ENCODE data around the gene ZDHHC8. TPM values are rescaled to one million over a fixed set of nuclear protein-coding genes. Genes with fewer than 3 reads are reported as not detected.

Gene ZDHHC8
- total RNA-seq, 1 experiment from 2014 or later: 7.8 TPM

DNA sequence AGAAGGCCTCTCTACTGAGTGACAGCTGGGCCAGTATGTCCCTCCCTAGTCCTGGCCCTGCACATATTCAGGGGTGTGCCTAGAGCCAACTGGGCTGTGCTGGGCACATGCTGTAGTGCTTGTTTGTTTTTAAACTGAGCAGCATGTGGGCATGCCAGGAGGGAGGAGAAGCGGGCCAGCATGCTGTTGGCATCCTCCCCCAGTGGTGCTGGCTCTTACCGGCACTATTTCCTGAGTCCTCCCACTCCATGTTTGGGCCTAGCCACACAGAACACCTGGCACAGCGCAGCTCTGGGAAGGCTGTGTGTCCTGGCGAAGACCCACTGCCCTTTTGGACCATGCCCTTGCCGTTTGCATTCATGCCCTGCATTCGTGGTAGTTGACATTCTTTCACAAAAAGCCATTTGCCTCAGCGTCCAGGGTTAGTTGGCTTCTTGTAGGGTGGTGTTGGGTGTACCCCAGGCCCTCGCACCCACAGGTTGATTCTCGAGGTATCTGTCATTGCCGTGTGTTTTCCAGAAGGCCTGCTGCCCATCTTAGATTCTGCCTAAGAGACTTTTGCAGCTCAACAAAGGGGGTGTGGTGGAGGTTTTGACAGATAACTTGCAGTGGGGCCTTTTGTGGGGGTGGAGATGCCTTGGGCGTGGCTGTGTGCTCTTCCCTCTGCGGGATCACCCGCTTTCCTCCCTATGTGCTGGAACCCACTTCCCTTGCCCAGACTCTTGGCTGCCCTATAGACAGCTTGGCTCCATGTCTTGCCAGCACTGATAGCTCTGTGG lies 38.0 kb upstream of the ZDHHC8 start:
- in situ Hi-C loops (cut with HindIII; ENCODE audit: low pct_unique_long_range_greater_than_20kb, low sequenced_read_pairs): no loop called here
- DNase-seq (ENCODE audit: low read depth, low spot score): no peak

DNA sequence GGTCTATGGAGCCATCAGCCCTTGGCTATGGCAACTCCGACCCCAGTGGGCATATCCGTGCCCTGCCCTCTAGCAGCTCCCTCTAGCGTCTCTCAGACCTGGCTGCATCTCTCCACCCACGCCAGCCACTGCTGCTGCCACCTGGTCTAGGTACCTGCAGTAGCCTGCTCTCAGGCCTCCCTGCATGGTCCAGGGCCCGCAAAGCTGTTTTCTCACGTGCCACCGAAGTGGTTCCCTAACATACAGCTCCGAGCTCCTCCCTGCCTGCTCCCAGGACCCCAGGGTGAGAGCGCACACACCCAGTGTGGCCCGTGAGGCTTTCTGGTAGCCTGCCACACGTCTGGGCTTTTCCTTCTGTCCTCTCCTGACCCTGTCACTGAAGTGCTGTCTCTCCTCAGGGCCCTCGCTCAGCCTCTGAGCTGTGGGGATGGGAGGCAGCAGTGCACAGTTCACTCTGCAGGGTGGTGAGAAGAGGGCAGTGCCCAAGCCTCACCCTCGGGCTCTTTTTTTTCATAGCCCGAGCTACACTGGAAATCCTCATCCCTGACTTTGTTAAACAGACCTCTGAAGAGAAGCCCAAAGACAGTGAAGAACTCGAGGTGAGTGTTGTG lies 37.3 kb upstream of the ZDHHC8 start:
- in situ Hi-C loops (cut with HindIII; ENCODE audit: low pct_unique_long_range_greater_than_20kb, low sequenced_read_pairs): no loop called here
- no peak for DNase-seq (ENCODE audit: low read depth, low spot score)

DNA sequence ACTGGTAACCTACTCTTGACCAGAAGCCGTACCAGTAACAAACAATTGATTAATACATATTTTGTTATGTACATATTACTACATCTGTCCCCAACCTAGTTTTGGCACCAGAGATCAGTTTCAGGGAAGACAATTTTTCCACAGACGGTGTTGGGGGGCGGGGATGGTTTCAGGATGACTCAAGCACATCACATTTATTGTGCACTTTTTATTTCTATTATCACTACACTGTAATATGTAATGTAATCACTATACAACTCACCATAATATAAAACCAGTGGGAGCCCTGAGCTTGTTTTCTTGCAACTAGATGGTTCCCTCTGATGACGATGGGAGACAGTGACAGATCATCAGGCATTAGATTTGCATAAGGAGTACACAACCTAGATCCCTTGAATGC lies 36.1 kb upstream of the ZDHHC8 start:
- in situ Hi-C loops (cut with HindIII; ENCODE audit: low pct_unique_long_range_greater_than_20kb, low sequenced_read_pairs): no loop called here
- DNase-seq (ENCODE audit: low read depth, low spot score): no peak

DNA sequence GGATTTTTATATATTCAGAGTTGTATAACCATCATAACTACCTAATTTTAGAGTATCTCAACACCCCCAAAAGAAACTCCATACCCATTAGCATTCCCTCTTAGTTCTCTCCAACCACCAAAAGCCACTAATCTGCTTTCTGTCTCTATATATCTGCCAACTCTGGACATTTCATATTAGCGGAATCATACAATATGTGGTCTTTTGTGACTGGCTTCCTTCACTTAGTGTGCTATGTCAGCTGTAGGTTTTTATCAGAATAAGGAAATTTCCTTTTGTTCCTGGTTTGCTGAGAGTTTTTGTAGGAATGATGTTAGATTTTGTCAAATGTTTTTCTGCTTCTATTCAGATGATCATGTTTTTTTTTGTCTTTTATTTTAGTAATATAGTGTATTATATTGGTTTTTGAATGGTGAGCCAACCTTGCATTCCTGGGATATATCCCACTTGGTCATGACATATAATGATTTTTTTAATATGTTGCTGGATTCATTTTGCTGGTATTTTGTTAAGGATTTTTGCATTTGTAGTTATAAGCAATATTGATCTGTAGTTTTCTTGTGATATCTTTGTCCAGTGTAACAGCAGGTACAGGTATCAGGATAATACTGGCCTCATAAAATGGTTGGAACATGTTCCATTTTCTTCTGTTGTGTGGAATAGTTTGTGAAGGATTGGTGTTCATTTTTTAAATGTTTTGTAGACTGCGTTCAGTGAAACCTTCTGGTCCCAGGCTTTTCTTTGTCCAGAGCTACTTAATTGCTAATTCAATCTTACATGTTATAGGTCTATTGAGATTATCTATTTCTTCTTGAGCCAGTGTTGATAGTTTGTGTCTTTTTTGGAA lies 34.8 kb upstream of the ZDHHC8 start:
- in situ Hi-C loops (cut with HindIII; ENCODE audit: low pct_unique_long_range_greater_than_20kb, low sequenced_read_pairs): no loop called here

DNA sequence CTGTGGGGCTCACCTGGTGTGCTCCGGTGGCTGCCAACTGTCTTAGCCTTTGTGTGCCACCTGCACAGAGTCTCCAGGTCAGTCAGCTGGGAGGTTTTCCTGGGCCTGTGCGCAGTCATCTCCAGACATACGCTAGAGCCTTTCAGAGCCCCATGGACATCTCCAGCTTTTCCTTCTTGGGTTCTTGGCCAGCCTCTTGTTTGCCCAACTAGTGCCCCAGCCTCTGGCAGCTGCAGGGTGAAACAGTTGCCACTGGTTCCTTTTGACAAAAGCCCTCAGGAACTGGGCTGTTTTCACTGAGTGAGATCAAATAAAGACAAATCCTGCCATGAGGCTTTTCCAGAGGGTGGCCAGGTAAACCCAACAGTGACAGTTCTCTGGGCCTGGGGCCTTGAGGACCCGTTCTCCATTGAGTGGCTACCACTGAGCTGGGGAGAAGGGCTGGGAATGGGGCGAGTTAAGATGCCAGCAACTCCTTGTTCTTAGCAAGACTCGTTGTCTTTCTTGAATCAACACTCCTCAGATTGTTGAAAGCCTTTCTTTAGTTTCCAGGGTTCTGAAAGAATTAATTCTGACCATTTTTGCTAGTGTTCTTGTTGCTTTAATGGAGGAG lies 32.4 kb upstream of the ZDHHC8 start:
- in situ Hi-C loops (cut with HindIII; ENCODE audit: low pct_unique_long_range_greater_than_20kb, low sequenced_read_pairs): no loop called here
- no peak for DNase-seq (ENCODE audit: low read depth, low spot score)

More for the DNA sequence above, 34.8 kb upstream of the ZDHHC8 start:
- no peak for DNase-seq (ENCODE audit: low read depth, low spot score)

DNA sequence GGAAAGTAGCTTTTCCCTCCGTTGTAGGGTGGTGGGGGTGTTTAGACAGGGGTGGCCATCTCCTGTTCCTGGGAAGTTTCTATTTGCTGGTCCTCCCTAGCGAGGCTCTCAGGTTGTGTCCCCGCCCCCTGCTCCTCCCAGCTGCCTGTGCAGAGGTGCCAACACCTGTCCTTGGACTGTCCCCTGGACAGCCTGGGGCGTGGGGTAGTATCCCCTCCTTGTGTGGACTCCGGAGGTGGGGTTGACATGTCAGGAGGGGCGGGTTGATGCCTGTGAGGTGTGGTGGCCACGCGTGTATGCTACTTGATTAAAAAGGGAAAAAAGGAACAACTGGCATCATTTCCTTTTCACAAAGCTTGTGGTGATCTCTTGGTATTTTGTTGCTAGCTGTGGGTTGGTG lies 30.0 kb upstream of the ZDHHC8 start:
- in situ Hi-C loops (cut with HindIII; ENCODE audit: low pct_unique_long_range_greater_than_20kb, low sequenced_read_pairs): no loop called here
- DNase-seq (ENCODE audit: low read depth, low spot score): no peak

DNA sequence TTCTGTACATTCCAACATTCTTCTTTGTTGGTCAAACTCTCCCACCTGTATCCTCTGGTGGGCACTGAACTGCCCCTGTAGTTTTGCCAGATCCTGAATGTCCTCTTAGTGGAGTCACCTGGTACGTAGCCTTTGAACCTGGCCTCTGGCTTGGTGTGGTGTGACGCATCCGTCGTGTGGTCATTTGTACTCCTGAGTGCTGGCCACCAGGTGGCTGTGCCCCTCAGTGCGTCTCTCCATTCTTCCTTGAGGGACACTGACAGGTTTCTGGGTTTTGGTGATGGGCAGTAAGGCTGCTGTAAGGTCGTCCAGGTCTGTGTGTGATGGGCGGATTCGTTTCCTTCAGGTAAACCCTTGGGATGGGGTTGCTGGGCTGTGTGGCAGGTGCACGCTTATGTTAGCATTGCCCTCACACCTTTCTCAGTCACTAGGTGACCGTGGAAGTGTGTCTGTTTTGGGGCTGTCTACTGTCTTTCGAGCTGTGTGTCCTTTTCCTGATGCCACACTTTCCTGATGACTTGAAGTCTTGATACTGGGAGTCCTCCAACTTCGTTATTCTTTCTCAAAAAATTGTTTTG lies 29.3 kb upstream of the ZDHHC8 start:
- no peak for DNase-seq (ENCODE audit: low read depth, low spot score)
- in situ Hi-C loops (cut with HindIII; ENCODE audit: low pct_unique_long_range_greater_than_20kb, low sequenced_read_pairs): no loop called here

DNA sequence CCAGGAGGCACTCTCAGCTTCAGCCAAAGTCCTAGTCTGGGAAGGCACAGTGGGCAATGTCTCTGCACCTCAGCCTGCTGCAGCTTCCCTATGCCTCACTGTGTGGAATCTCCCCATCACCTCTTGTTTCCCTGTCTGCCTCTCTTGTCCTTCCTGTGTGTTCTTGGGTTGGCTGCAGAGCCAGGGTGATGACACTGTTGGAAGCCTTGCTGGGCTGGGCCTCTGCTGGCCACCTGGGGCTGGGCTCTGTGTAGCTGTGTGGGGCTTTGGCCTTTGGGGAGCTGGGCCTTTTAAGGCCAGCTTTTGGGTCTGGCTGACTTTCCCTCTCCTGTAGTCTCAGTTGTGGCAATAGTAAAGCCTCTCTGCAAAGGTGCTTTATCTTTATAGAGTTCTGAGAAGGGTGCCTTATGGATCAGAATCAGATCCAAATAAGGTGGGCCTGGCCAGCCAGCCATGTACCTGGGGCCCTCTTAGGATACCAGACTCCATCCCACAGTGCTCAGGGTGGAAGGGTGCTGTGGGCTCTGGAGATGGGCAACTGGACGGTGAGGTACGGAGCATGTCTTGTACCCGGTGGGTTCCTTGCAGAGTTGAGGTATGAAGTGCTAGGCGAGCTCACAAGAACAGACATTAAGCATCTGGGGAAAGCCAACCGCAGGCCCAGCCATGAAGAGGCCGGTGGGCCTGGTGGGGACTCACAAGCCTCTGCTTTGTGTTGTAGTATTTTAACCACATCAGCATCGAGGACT lies 26.0 kb upstream of the ZDHHC8 start:
- DNase-seq (ENCODE audit: low read depth, low spot score): no peak
- in situ Hi-C loops (cut with HindIII; ENCODE audit: low pct_unique_long_range_greater_than_20kb, low sequenced_read_pairs): no loop called here

DNA sequence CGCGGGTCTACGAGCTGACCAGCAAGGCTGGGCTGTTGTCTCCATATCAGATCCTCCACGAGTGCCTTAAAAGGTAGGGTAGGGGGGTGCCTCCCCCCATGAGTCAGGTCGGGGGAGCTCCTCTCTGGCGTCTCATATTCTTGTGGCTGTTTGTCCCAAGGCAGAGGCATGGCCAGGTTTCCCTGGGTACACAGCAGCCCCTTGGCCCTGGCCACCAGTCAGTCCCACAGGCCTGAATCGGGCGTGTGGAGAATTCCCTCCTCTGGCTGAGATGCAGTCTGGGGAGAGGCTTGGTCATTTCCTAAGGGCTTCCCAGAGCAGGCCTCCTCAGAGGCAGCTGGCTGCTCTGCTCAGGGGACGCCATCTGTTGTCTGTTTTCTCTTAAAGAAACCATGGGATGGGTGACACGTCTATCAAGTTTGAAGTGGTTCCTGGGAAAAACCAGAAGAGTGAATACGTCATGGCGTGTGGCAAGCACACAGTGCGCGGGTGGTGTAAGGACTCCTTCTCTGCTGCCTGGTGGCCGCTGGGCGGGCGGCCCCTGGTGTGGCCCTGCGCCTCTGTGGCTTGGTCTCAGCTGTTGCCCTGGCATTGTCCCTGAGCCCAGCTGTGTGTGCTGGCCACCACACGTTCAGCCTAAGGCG lies 25.3 kb upstream of the ZDHHC8 start:
- DNase-seq (ENCODE audit: low read depth, low spot score): no peak
- in situ Hi-C loops (cut with HindIII; ENCODE audit: low pct_unique_long_range_greater_than_20kb, low sequenced_read_pairs): no loop called here

DNA sequence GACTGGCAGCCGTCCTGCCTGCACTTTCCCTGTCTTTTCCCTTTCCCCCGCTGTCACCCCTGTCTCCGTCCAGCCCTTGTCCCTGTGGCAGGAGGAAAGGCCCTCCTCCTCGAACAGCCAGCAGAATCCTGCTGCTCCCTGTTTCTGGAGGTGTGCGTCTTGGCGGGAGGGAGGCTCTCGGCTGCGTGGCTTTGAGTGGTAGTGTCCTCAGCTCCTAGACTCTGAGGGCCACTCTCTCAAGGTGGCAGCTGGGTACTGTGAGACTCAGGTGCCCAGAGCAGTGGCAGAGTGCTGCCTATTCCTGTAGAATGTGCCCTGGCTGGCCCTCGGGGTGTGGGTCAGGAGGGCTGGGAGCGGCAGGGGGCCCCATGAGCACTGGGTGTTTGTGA lies 24.8 kb upstream of the ZDHHC8 start:
- in situ Hi-C loops (cut with HindIII; ENCODE audit: low pct_unique_long_range_greater_than_20kb, low sequenced_read_pairs): no loop called here
- DNase-seq (ENCODE audit: low read depth, low spot score): no peak

DNA sequence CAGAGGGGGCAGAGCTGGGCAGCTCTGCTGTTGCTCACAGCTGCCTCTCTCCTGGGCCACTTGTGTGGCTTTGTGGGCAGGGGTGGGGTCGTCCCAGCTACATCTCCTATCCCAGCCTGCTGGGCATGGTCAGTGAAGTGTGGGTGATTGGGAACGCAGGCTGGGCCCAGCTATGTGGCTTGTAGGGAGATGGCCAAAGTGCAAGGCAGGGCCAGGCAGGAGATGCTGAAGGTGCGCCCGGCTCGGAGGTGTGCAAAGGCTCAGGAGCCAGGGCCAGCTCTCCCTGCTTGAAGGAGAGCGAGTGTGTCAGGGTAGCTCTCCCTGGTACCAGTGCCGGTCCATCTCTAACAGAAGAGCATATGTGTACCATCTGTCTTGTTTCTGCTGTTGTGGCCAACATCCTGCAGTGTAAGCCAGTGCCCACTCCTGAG lies 24.1 kb upstream of the ZDHHC8 start:
- in situ Hi-C loops (cut with HindIII; ENCODE audit: low pct_unique_long_range_greater_than_20kb, low sequenced_read_pairs): no loop called here
- no peak for DNase-seq (ENCODE audit: low read depth, low spot score)

DNA sequence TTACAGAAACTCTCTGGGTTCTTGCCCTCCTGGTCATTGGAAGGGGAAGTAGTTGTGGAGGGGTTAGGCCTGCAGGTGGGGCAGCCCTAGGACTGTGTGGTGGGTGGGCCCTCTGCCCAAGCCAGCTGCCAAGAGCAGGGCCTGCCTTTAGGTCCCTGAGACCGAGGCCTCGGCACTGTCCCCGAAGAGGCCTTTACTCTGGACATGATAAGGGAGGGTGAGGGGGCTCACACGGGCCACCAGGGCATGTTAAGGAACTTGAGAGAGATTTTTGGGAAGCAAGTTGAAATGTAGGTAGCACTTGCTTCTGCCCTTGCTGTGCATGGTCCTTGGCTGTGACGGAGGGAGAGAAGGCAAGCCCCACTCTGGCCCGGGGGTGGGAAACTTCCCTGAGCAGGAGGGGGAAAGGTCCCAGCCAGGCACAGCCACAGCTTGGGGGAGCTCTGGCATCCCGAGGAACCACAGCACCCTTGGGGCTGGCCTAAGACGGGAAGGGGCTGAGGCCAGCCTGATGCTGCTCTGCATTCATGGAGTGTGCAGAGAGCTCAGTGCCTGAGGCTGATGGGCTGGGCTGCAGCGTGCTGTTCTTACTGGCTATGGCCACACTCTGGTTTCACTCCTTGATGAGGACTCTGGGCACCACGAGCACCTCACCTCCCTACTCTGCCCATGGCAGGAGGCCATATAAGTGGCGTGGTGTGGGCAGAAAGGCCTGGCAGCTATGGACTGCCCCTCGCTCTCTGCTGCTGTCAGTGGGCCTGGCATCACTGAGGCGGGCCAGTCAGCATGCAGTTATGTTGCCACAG lies 23.4 kb upstream of the ZDHHC8 start:
- in situ Hi-C loops (cut with HindIII; ENCODE audit: low pct_unique_long_range_greater_than_20kb, low sequenced_read_pairs): no loop called here

DNA sequence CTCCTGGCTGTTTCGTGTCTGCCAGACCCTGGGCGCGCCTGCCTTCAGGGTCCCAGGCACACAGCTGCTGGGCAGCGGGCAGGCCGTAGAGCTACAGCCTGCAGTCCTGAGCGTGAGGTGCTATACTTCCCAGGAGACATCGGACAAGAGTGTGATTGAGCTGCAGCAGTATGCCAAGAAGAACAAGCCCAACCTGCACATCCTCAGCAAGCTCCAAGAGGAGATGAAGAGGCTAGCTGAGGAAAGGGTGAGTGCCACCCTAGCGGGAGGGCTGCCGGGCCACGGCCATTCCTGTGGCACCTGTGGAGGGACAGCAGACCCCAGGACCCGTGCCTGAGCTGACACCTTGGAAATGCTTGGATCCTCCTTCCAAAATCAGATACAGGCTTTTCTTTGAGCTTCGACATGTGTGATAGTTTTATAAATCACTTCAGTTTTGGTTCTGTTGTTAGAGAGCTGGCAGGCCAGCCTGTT lies 22.8 kb upstream of the ZDHHC8 start:
- DNase-seq (ENCODE audit: low read depth, low spot score): no peak
- in situ Hi-C loops (cut with HindIII; ENCODE audit: low pct_unique_long_range_greater_than_20kb, low sequenced_read_pairs): no loop called here

More for the DNA sequence above, 23.4 kb upstream of the ZDHHC8 start:
- DNase-seq (ENCODE audit: low read depth, low spot score): no peak

DNA sequence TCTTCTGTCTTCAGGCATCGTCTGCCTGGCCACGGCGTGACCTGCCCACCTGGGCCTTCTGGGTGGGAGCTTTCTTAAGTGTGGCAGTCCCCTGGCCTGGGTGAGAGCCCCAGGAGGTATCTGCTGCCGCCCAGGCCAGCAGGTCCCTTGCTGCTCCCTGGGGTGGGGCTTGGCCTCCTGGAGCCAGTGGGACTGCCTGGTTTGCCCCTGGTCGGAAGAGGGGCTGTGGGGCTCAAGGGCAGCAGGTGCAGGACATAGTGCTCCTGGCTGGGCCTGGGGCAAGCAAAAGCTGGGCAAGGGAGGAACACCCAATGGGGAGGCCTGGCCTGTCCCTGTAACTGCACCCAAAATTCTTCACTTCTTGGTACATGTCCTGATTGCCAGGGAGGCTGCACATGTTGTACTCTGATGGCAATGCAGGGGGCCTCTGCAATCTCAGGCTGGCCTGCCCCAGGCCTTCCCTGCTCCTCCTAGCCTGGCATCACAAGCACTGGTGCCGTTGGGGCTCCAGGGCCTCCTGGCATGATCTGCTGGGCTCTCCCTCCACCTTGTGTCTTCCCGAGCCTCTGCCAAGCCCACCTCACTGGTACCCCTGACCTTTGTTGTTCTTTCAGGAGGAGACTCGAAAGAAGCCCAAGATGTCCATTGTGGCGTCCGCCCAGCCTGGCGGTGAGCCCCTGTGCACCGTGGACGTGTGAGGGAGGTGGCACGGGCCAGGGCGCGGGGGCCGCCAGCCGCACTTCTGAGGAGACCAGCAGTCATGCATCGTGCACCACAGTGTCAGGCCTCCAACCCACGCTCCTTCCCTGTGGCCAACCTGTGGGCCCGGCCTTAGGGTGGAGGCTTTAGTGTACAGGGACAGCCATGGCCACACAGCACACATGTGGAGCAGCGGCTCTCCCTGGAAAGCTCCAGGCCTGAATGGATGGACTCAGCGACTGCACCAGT lies 21.9 kb upstream of the ZDHHC8 start:
- in situ Hi-C loops (cut with HindIII; ENCODE audit: low pct_unique_long_range_greater_than_20kb, low sequenced_read_pairs): no loop called here
- no peak for DNase-seq (ENCODE audit: low read depth, low spot score)
